GM19025 (cell line): Measurements from ENCODE around the gene AHSA1.
"Not testable (repeated sequence)": the region's sequence is repeated elsewhere in the genome, so short reads cannot be mapped to it uniquely, and the experiment has no call there.

Experiments used
- ATAC-seq: cut with Tn5 transposase; IDR thresholded peaks from one replicate; pipeline ENCODE4 v1.9.1; 2021; ENCODE audit warnings: mild to moderate bottlenecking, low read depth, moderate library complexity; ENCODE audit not compliant: unreplicated experiment

Gene AHSA1

DNA sequence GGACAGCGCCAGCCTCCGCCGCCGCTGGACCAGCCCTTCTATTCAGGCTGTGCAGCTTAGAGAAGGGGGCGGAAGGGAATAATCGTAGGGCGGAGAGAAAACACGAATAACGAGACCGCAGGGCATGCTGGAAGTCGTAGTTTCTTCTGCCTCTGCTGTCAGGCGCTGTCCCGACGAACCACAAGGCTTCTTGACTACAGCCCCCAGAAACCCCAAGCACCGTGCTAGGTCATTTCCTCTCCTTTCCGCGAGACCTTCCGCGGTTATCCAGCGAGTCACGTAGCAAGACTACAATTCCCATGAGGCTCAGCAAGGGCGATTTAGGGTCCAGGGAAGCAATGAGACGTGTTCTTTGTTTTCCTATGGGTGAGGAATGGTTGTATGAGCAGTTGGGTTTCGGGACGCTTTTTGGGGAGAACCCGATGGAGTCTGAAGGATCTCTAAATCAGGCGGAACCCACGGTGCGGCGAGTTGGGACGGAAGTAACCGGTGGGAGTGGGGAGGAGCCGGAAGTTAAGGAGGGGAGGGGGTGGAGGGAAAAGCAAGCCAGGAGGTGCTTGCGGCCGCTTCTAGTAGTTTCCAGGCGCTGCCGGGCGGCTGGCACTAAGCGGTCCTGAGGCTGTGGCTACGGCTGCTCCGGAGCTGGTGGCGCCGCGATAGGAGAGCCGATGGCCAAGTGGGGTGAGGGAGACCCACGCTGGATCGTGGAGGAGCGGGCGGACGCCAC, at the start of gene AHSA1, which contains the start of gene VIPAS39:
AHSA1 (plus strand) TSS at position 572 of the 727 bp plus-strand sequence; CDS start at position 669, 97 bp downstream.
VIPAS39 (minus strand) TSS at position 80 of the 727 bp plus-strand sequence. CDS start 3,499 bp downstream, outside the sequence.
- ATAC-seq: peak; percentile 88

DNA sequence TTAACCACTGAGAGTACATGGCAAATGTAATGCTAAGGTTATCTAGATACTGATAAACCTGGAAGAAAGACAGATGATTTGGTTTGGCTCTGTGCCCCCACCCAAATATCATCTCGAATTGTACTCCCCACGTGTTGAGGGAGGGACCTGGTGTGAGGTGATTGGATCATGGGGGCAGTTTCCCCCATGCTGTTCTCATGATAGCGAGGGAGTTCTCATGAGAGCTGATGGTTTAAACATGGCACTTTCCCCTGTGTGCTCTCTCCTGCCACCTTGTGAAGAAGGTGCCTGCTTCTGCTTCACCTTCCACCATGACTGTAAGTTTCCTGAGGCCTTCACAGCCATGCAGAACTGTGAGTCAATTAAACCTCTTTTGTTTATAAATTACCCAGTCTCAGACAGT, 48.8 kb upstream of the AHSA1 start:
- no peak for ATAC-seq

DNA sequence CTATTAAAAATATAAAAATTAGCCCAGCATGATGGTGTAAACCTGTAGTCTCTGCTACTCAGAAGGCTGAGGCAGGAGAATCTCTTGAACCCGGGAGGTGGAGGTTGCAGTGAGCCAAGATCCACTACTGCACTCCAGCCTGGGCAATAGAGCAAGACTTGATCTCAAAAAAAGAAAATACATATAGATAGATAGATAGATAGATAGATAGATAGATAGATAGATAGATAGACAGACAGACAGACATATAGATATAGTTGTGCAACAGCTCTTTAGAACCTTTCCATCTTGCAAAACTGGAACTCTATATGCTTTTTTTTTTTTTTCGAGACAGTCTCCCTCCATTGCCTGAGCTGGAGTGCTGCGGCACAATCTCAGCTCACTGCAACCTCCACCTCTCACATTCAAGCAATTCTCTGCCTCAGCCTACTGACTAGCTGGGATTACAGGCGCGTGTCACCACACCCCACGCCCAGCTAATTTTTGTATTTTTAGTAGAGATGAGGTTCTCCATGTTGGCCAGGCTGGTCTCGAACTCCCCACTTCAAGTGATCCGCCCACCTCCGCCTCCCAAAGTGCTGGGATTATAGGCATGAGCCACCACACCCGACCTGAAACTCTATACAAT, 42.4 kb upstream of the AHSA1 start:
- not testable (repeated sequence) for ATAC-seq

DNA sequence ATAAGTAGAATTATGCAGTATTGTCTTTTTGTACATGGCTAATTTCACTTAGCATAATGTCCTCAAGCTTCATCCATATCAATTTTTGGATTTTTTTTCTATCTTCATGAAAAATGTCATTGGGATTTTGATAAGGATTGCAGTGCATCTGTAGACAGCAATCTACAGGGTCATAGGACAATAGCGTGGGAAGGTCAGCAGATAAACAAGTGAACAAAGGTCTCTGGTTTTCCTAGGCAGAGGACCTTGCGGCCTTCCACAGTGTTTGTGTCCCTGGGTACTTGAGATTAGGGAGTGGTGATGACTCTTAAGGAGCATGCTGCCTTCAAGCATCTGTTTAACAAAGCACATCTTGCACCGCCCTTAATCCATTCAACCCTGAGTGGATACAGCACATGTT, 41.8 kb upstream of the AHSA1 start:
- ATAC-seq: not testable (repeated sequence)

DNA sequence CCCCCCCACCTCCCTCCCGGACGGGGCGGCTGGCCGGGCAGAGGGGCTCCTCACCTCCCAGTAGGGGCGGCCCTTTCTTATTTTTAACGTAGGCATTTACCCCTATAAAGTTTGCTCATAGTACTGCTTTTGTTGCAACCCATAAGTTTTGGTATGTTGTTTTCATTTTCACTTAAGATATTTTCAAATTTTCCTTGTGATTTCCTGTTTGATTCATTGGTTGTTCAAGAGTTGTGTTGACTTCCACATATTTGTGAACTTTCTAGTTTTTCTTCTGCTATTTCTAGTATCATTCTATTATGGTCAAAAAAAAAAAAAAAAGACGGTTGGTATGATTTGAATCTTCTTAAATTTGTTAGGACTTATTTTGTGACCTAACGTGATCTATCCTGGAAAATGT, 41.1 kb upstream of the AHSA1 start:
- no peak for ATAC-seq

DNA sequence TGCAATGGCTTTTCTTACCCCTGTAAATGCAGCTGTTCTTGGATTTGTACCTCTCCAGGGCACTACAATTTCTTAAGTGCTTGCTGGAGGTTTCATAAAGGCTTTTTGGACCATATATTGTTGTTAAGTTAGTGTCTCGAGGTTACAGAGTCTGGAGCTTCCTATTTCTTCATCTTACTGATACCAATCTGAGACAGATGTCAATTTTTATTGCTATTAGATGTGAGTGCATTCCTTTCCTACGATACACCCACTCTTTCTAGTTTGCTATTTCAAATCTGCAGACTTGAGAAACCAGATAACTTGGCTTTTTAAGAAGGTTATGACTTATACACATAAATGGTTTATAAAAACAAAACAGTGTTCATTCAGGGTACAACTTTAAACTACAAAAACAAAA, 36.7 kb upstream of the AHSA1 start:
- no peak for ATAC-seq

DNA sequence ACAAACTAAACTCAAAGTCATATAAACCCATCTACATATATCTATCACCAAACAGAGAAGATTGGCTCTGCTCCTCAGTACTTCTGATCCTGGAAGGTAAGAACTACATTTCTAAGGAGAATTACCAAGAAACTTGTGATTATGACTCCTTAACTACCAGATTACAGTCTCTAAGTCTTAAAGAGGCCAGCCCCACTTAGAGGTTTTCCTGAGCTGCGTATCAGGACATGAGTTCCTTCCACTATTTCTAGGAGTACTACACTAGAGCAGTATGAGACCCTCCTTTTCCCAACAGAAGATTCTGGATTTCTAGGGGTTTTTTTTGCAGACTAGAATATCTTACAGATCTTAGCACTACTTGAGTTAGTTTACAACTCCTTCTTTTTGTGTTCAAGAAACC, 34.5 kb upstream of the AHSA1 start, which contains the start of gene NOXRED1:
NOXRED1 (minus strand) TSS at position 101 of the 400 bp plus-strand sequence. CDS start 634 bp downstream, outside the sequence.
- ATAC-seq: no peak

DNA sequence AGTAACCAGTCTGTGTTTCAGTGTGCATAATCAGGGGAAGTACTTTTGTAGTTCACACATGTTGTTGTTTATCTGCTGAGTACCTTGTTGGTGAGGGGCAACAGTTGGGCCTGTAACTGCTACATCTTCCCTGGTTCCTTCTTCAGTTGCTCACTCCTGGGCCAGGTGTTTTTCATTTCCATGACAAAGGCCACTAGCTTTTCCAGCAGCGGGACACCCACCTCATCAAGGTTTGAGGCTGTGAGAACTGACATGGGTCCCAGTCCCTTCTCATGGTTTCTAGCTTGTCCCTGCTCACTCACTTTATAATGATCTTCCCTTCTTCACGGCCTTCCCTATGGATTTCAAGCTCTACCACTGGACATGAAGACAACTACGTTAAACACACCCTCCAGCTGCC, 33.0 kb upstream of the AHSA1 start:
- no peak for ATAC-seq

DNA sequence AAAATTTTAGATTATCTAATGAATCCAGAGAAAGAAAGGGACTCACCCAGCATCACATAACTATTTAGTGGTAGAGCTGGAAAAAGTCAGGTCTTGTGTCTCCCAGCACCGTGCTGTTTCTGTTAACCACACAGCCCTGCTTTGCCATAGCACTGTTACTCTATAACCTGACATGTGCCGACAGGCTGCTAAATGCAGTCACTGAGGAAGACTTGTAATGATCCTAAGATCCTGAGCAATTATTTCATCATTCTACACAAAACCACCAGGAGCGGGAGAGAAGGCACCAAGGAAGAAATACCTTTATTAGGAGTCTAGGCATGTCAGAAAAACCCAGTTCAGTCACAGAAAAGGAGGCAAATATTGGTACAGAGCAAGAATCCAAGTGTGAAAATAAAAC, 31.5 kb upstream of the AHSA1 start:
- no peak for ATAC-seq

DNA sequence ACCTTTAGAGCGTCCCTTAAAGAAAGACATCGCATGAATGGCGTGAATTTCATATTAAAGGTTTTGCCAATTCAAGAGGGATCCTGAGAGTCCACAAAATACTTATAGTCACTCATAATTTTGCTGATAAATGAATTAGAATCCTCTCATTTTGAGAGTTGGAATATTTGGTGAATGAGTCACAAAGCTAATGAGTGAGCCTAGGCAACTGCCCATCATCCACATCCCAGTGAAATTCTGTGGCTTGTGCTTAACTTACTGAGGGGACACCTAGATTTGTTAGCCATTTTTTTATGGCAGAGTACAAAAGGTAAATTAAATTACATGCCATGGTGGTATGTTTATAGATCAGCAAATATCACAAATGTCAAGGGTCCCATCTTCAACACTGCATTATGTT, 21.9 kb upstream of the AHSA1 start:
- ATAC-seq: no peak

DNA sequence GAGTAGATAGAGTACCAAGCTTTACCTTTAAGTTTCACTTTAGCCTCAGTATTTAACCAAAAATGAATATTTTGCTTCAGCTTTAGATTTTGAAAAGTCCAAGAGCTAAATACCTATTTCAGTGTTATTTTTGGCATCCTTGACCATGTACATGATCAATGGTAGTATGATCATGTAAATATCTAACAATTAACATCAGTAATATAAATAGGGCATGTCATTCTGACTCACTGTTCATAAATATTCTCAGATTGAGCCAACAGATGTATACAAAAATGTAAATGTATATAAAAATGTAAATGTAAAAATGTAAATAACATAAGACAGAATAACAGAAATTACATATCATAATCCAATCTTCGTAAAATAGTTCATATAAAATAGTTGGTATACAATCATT, 19.3 kb upstream of the AHSA1 start:
- ATAC-seq: no peak

DNA sequence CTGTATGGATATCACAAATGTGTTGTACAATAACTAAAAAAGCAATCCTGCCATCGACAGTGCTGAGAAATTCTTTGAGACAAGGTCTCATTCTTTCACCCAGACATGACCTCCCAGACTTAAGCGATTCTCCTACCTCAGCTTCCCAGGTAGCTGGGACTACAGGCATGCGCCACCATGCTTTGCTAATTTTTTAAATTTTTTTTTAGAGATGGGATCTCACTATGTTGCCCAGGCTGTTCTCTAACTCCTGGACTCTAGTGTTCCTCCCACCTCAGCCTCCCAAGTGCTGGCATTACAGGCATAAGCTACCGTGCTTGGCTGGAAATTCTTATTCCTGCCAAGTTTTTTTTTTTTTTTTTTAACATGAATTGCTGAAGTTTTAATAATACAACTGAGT, 18.0 kb upstream of the AHSA1 start:
- ATAC-seq: no peak

DNA sequence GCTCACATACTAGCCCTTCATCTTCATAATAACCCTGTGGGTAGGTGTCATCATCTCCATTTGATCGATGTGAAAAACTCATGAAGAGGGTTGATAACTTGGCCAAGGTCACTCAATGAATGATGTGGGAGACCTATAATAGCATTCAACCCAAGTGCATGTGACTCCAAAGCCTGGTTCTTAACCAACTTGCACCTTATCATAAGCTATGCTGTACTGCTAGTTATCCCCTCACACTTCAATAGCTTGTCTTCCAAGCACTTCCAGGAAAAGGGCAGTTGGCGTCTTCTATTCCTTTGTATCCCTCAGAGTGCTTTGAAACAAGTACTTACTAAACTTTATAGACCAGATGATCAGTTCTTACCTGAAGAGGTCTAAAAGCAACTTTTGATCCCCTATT, 15.7 kb upstream of the AHSA1 start:
- no peak for ATAC-seq

DNA sequence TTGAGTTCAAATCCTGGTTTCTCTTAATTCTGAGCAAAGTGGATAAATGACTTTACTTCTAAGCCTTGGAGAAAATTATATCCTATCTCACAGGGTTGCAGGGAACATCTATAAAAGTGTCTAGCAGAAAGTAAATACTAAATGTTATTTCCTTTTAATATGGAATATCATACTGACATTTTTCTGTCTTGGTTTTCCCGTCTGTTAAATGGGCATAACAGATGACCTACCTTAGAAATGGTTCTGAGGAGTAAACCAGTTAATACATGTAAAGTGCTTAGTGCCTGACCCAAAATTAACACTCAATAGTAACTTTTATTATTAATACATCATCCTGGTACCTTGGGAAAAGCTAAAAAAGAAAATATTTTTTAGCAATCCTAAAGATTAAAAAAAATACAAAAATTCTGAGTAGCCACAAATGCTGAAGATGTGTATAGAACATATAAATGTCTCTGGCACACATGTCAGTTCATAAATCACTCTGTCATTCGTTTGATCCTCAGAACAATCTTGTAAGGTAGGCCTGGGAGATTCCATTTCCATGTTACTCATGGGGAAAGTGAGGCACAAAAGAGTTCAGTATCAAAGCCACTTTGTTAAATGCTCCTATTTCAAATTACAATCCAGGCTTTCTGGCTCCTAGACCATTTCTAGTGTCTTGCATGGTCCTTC, 1.8 kb upstream of the AHSA1 start:
- no peak for ATAC-seq

DNA sequence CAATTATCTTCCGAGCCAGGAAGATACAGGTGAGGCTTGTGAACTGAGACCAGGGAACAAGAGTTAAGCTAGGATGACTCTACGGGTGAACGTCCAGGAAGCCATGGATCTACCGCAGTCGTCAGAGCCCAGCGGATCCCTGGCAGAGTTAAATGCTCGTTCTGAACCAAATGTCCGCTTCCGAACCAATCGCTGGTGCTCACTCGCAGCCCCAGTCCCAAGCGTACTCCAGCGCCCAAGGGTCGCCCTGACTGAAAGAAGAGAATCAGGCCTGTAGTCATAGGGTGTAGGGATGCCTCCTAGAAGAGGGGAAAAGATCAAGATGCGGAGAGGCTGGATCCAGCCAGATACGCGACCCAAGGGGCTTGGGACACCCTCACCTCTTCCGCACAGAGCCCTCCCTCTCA, 775 bp upstream of the AHSA1 start:
- ATAC-seq: peak; percentile 15

DNA sequence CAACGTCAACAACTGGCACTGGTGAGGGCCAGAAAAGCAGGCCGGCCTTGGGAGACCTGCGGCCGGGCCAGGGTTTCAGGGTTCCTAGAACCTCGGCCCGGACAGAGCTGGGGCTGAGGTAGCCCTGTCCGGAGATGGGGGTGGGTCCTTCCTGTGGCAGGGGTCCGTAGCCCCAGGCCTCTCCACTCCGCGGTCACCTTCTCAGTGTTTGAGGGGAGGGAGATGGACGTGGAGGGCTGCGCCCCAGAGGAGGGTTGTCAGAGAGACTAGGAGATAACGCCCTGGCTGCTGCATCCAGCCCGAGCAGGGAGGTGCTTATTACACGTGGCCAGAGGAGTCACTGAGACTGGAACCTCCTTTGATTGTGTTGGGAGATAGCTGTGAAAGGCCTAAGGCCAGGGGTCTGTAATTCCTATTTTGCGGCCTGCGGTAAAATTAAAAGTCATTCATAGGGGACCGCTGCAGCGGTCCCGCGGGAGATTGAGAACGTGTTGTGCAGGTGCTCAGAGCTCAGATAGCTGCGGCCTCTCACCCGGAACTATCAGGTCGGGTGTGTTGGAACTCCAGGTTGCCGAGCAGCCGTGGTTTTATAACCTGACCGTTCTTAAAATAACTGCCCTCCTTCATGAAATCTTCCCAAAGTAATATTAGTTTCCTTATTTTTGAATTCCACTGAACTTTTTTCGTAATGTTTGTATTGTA, 507 bp downstream of the AHSA1 start:
- ATAC-seq: peak; percentile 11

DNA sequence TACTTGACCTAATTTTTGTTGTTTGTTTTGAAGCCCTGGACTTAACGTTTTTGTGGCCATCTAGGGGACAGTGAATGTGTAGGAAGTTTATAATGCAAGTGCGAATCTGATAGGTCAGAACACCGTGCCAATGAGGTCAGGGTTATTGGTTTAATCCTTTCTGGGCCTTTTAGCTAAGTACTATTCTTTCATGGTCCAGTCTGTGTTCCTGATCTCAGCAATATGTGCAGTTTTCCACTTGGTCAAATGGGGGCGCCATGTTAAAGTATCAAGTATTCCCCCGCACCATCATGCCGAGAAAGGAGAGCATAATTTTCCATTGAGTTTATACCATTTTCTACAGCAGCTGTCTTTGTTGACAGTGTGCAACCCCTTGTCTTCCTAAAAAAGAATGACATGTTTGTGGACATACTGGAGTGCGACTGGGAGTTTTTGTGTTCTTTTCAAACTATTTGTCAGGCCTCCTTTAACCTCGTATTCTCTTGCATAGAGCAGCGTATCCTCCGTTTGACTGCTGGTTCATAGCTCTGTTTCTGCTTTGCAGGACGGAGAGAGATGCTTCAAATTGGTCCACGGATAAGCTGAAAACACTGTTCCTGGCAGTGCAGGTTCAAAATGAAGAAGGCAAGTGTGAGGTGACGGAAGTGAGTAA, 1.3 kb downstream of the AHSA1 start:
- ATAC-seq: no peak

DNA sequence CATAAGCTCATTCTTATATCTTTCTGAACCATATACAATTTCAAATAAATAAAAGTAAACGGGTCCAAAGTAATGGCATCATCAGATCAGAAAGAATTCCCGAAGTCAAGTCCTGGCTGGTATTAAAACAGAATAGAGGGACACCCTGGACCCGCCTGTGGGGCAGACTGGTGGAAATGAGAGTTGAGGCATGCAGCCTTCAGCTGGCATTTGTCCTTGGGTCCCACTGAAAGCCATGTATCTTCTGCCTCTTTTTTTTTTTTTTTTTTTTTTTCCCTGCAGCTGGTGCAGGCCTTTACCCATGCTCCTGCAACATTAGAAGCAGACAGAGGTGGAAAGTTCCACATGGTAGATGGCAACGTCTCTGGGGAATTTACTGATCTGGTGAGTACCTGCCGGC, 9.9 kb downstream of the AHSA1 start:
- no peak for ATAC-seq

DNA sequence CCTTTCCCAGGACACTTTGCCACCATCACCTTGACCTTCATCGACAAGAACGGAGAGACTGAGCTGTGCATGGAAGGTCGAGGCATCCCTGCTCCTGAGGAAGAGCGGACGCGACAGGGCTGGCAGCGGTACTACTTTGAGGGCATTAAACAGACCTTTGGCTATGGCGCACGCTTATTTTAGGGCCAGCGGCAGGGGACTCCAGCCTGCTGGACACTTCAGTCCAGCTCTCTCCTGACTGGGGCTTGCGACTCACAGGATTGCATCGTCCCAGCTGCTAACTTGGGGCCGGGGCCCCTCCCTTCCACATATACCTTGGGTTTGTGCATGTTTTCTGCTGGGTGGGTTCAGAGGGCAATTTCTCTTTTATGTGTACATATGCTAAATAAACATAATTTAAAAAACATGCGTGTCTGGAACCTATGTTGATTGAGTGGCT, 11.2 kb downstream of the AHSA1 start:
- no peak for ATAC-seq

DNA sequence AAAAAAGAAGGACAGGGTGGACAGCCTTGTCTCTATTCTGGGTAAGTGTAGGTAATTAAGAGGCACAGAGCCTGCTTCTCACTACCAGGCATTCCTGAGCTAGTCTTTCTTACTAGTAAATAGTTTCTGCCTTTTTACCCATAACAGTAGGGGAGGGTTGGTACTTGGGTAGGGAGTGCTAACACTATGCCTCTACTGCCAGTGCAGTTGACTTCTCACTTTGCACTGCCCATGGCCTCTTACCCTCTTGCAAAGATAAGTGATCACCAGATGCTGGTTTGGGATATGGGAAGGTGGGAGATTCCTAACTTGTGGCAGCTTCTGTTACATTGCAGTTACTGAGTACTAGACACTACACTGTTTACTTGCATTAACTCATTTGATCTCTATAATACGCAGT, 11.6 kb downstream of the AHSA1 start:
- ATAC-seq: no peak
